Naive thymus-derived CD8-positive, alpha-beta T cell (primary cell): ENCODE measurements around the gene SNUPN. TPM values are rescaled to one million over a fixed set of nuclear protein-coding genes. Genes with fewer than 3 reads are reported as not detected.
A peak's percentile ranks its signal among the peaks of the same experiment; 100 is the strongest.

Experiments
- ATAC-seq, 2 donors: fragments of 150-1000 bp; cut with Tn5 transposase in 1 of 2; sonication (Bioruptor Pico), chemical (Tn5 transposase) in 1 of 2; 1 replicate in 1 of 2; 2 replicates in 1 of 2; pipeline ENCODE4 v1.10.0; 2021; ENCODE audit warnings: mild to moderate bottlenecking in 2 of 2, moderate library complexity in 2 of 2
- POLR2A ChIA-PET: fragments of 350-600 bp; sonication (Branson Sonifier 250); formaldehyde crosslinking; loops from one replicate; lab custom pipeline; 2021; ENCODE audit warnings: antibody characterized with exemption; lab: Charles Lee
- DNase-seq, 10 donors: peaks; one replicate each; pipeline versions ENCODE4 v3.0.0 to v3.0.0-alpha.2; 2020 to 2022
- H3K27ac Mint-ChIP-seq, 10 donors: one replicate each; pipeline ENCODE4 v1.8.0; 2020 to 2022; ENCODE audit warnings: mild to moderate bottlenecking in 10 of 10, mixed read lengths in 10 of 10, moderate library complexity in 4 of 10, inconsistent platforms in 1 of 10
- H3K27me3 Mint-ChIP-seq, 5 donors: one replicate each; pipeline ENCODE4 v1.8.0; 2021 to 2022; ENCODE audit warnings: mixed read lengths in 5 of 5
- H3K36me3 Mint-ChIP-seq, 3 donors: one replicate each; pipeline ENCODE4 v1.8.0; 2020 to 2022; ENCODE audit warnings: mixed read lengths in 3 of 3, mild to moderate bottlenecking in 2 of 3, inconsistent platforms in 1 of 3
- H3K4me1 Mint-ChIP-seq, 4 donors: one replicate each; pipeline ENCODE4 v1.8.0; 2021 to 2022; ENCODE audit warnings: mixed read lengths in 4 of 4
- H3K4me3 Mint-ChIP-seq, 10 donors: one replicate each; pipeline ENCODE4 v1.8.0; 2020 to 2022; ENCODE audit warnings: mild to moderate bottlenecking in 10 of 10, mixed read lengths in 10 of 10, moderate library complexity in 6 of 10, inconsistent platforms in 1 of 10
- H3K9me3 Mint-ChIP-seq, 9 donors: one replicate each; pipeline ENCODE4 v1.8.0; 2020 to 2022; ENCODE audit warnings: mixed read lengths in 9 of 9, mild to moderate bottlenecking in 3 of 9, inconsistent platforms in 1 of 9, moderate library complexity in 1 of 9
- polyA plus RNA-seq, 3 donors: library from polyadenylated mRNA; unstranded; fragments of 300-500 nt; fragmentation: Illumina TruSeq; gene quantifications; one replicate each; pipeline ENCODE4 v1.2.3, GENCODE V29; 2021
- total RNA-seq, 8 experiments: library from RNA in 2 of 8; stranded (reverse) in 2 of 8; gene quantifications; one replicate each; pipeline ENCODE4 v1.2.3 and lab custom pipeline; 2021 to 2026

Gene SNUPN
- total RNA-seq (10 to 100 TPM; 22.8 to 25.0 TPM), polyA plus RNA-seq (10 to 100 TPM; 20.1 to 33.7 (median 21.7) TPM), total RNA-seq (lab: John Stamatoyannopoulos, UW) (9.7 to 26.6 (median 13.1) reads per million in 6 experiments)

DNA sequence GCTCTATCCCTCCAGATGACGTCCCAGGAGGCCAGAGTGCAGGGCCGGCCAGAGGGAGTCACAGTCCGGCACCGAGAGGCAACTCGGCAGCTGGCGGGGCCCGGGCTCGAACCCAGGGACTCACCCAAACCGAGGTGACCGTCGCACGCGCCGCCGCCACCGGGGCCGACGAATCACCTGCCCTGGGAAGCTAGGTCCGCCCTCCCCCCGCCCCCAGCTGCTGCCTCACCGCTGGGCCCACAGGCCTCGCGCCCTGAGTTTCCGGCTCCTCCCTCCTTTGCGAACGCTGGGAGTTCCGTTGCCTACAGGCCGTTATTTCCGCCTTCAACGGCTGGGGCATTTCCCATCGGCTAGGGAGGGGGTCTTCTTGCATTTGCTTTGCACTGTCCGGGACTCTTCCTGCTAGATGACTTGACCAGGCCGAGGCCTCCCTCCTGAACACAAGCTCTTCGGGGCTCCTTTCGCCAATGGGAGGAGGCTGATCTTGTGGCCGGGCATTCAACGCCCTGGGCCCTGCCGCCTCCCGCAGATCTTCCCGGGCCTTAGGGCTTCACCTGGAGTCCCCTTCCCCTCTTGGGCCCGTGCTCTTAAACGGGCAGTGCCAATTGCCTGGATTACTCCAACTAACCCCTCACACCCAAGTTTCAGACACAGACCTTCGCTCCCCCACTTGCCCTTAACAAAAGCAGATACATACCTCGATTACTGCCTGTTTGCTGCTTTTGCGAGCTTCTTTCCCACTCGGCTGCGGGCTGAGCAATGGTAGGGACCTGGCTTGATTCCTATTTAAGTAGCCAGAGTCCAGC is at the start of gene SNUPN:
Gene SNUPN (minus strand): TSS at position 184 of the 806 bp plus-strand sequence. CDS start 4,674 bp downstream, outside the sequence.
- H3K27ac Mint-ChIP-seq: peak within 1 kb of the TSS; percentile 91 to 100 (median 98)
- POLR2A ChIA-PET: interaction anchor here (0.6 to 5.1 kb wide), 14 partner anchors 10 to 277 kb away, joined by 3 to 143 read pairs (median 8); partner anchors contain the start of genes IMP3, MAN2C1, PTPN9 and SIN3A
- no peaks in the 10 kb centered on the region for H3K27me3 Mint-ChIP-seq

DNA sequence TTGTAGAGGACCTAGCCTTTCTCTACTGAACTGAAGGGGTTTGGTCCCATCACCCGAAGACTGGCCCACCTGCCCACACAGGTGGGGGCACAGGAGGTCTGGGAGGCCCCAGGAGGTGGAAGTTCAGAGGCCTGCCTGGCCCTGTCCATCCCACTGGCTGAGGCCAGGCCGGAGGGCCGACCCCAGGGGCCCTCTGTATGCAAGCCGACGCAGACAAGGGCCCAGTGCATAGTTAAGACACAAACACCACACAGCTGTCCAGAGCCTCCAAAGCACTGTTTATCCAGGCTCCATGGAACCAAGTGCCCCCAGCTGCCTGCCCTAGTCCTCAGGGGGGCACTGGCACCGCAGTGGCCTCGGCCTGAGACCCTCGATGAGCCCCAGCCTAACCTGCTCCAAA is 48.8 kb upstream of the SNUPN start:
- ATAC-seq (no peak), DNase-seq (no peak)
- Mint-ChIP-seq H3K4me1 (no peaks in the 10 kb centered on the region), H3K9me3 (no peaks in the 10 kb centered on the region), H3K36me3 (no peaks in the 10 kb centered on the region), H3K27ac (peak overlapping the region in 1 of 10 donors; percentile 24), H3K27me3 (no peaks in the 10 kb centered on the region), H3K4me3 (no peak overlapping the region)
- POLR2A ChIA-PET: no interaction called here

More for the DNA sequence above, at the start of gene SNUPN:
- Mint-ChIP-seq H3K4me1 (peaks cover 16 to 39% (median 32%) of the 10 kb centered on the region in 4 donors), H3K36me3 (peaks cover 0 to 10% (median 0%) of the 10 kb centered on the region in 3 donors), H3K9me3 (no peaks in the 10 kb centered on the region), H3K4me3 (peak within 1 kb of the TSS; percentile 90 to 100 (median 96))
- peak; percentile 83 to 96 (median 90) for DNase-seq
- peak; percentile 89 to 92 for ATAC-seq

DNA sequence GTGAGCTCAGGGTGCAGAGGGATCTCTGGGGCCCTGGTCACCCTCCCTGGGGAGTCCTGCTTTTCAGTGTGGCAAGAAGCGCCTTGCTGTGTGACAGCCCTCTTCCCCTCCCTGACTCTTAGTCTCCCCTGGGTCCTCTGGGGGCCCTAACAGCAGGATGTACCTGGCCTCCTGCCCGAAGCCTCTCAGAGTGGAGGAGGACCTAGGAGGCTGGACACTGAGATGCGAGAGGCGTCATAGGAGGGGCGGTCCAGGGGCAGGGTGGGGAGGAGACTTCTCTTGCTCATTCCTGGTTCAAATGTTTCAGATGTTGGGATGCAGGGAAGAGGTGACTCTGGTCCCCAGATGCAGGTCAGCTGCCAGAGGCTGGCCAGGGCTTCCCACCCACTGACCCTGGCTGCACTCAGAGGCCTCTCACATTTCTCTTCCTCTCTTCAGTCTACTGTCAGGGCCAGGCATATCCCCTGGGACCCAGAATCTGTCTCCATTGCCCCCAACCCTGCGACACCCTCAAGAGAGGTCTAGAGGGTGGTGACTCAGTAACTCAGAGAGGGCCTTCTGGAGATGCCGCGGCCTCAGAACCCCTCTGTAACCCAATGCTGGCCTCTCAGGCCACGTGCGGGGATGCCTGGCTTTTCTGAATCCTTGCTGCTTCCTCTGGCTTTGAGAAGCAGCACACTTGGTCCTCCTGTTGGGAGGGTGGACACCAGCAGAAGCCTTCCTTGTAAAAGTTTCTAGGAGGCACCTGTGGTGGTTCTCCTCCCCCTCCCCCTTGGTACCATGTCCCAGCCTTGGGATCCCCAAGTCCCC is 48.1 kb upstream of the SNUPN start:
- POLR2A ChIA-PET: no interaction called here
- Mint-ChIP-seq H3K27ac (peak overlapping the region in 1 of 10 donors; percentile 24), H3K36me3 (no peaks in the 10 kb centered on the region), H3K4me3 (no peak overlapping the region), H3K27me3 (no peaks in the 10 kb centered on the region), H3K9me3 (no peaks in the 10 kb centered on the region), H3K4me1 (no peaks in the 10 kb centered on the region)
- ATAC-seq (no peak), DNase-seq (no peak)

DNA sequence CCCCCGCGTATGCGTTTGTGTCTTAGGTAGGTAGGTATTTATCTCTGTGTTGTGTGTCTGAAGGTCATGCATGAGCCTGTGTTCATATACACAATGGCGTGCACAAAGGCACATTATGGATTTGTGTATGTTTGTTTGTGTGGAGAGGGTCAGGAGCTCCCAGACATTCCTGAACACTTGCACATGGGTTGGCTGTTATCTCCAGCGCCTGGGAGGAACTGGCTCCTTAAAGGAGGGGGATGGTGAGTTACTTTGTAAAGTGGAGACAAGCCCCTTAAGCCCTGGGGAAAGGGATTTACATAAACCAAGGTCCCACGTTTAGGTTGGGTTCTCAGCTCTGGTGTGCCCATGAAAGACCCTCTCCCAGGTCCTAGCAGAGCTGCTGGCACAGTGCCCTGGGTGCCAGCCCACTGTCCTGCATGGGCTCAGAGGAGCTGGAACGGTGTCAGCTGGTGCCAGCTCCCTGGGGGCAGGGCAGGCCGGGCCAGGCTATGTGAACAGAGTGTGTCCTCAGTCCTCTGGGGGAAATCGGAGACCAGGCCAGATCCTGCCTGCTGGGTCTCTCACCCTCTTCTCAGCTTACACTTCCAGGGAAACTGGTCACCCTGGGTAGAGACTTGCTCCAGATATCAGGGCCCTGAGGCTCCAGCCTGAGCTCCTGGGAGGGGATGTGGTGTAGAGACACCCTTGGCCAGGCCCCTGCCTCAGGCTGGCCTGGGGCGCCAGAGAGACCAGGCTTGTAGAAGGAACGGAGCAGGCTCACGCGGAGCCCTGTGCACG is 47.3 kb upstream of the SNUPN start:
- ATAC-seq: no peak
- H3K4me1 Mint-ChIP-seq: no peaks in the 10 kb centered on the region
- no peaks in the 10 kb centered on the region for H3K27me3 Mint-ChIP-seq
- no peaks in the 10 kb centered on the region for H3K36me3 Mint-ChIP-seq
- DNase-seq: no peak
- H3K4me3 Mint-ChIP-seq: no peak overlapping the region
- H3K9me3 Mint-ChIP-seq: no peaks in the 10 kb centered on the region
- H3K27ac Mint-ChIP-seq: no peak overlapping the region
- POLR2A ChIA-PET: interaction anchor here (0.6 kb wide), 1 partner anchor 68 kb away, joined by 4 read pairs; no protein-coding TSS in a partner anchor

DNA sequence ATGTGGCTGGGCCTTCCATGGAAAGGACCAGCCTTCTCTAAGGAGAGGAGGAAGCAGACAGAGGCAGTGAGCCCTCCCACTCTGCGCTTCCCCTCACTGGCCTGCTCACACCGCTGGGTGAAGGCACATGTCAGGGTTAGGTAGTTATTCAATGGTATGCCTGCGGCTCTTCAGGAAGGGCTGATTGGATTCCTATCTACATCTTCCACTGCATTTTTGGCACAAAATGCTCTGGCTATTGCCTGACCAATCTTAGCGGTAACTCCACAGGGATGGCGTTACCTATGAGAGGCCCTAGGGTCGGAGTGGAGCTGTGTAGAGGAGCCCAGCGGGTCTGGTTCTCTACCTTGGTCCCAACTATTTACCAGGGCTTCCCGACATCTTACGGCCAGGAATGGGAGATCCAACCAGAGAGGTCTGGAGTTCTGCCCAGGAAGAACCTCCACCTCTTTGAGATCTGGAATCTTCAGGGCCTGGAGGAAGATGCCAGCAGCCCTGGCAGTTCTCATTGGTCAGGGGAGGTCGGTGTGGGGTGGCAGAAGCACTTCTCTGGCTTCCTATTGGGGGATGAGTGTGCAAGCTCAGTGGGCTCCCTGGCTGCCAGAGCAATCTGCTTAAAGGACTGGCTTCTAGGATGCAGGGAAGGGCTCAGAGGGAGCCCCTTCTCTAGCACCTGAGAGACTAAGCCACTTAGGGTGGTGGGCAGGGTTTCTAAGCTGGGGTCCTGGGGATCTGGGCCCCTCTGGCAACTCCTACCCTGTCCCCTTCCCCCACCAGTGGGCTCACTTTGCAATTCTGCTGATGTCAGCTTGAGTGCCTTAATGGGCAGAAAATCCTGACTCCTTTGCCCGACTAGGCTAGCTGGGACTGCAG is 46.4 kb upstream of the SNUPN start:
- ATAC-seq (no peak), DNase-seq (no peak)
- H3K4me1 Mint-ChIP-seq: no peaks in the 10 kb centered on the region
- POLR2A ChIA-PET: no interaction called here
- no peak overlapping the region for H3K4me3 Mint-ChIP-seq
- H3K9me3 Mint-ChIP-seq: no peaks in the 10 kb centered on the region
- peak overlapping the region in 2 of 10 donors; percentile 52 to 60 for H3K27ac Mint-ChIP-seq
- H3K36me3 Mint-ChIP-seq: no peaks in the 10 kb centered on the region
- no peaks in the 10 kb centered on the region for H3K27me3 Mint-ChIP-seq

DNA sequence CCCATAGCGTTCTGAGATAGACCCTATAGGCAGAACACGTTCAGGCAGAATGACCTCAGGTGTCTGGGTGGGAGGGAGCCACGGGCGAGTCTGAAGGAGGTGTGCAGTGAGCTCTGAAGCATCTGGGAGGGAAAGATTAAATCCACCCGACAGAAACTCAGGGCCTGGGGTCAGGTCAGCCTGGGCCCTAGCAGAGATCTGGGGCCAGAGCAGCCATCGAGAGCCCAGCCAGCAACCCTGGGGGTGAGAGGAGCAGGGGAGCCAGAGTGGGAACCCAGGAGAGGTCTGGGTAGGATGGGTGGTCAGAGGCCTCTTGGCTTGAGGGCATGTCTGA is 44.3 kb upstream of the SNUPN start:
- DNase-seq (no peak), ATAC-seq (no peak)
- Mint-ChIP-seq H3K4me3 (no peak overlapping the region), H3K9me3 (no peaks in the 10 kb centered on the region), H3K36me3 (no peaks in the 10 kb centered on the region), H3K4me1 (no peaks in the 10 kb centered on the region), H3K27me3 (peaks cover 0 to 2% (median 0%) of the 10 kb centered on the region in 5 donors), H3K27ac (no peak overlapping the region)
- POLR2A ChIA-PET: no interaction called here

DNA sequence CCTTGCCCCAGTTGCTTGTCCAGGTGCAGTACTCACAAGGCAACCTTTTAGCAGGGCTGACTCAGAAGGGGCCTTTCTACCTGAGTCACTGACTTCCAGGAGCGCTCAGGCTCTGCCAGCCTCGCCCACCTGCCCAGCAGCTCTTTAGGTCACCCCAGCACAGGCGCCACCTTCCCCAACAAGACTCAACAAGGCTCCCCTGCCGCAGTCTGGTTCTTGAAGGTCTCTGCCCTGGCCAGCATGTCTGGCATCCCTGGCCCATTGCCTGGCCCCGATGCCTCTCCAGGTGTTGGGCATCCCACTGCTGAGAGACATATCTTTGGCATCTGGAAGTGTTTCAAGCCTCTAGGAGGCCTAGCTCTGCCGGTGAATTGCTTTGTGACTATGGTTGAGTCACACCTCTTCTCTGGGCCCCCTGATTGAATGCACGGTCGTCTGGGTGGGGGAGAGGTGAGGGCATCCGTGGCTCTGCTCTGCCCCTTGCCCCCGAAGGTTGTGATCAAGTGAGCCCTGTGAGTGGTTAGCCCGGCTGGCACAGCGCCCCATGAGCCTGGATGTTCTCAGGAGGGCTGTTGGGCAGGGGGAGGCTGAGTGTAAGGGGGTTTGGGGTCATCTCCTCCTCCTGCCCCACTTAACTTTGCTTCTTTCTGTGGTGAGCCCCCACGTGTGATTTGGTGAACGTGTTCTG is 43.8 kb upstream of the SNUPN start:
- H3K27ac Mint-ChIP-seq: no peak overlapping the region

DNA sequence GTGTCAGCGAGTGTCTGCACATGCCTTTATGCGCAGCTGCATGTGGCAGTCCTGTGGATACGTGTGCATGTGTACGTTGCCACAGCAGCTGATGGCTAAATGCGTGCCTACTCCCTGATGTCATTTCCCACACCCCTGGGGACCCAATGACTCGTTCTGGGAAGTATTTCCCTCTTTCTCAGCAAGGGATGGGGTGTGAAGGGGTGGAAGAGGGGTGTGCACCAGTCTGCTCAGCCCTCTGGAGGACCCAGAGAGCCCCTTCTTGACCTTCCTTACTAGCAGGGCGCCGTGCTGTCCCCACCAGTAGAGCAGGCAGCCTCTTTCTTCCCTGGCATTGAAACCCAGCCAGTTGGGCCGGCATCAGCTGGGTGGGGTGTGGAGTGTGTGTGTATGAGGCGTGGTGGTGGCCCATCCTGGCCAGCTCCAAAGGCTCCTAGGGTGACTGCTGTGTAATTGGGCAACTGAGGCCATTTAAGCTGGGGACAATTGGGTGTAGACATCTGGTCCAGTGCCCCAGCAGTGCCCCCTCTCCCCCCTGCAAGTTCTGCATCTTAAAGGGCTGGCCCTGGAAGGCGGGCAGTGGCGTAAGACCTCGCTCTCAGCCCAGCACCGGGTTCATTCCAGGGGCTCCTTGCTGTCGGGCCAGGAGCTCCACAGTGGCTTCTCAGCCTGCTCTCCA is 41.4 kb upstream of the SNUPN start:
- no peak for ATAC-seq
- Mint-ChIP-seq H3K27ac (no peak overlapping the region), H3K4me3 (no peak overlapping the region), H3K9me3 (no peaks in the 10 kb centered on the region), H3K4me1 (no peaks in the 10 kb centered on the region), H3K27me3 (peaks cover 0 to 2% (median 0%) of the 10 kb centered on the region in 5 donors), H3K36me3 (no peaks in the 10 kb centered on the region)
- POLR2A ChIA-PET: interaction anchor here (1.2 kb wide), 1 partner anchor 10 kb away, joined by 3 read pairs; no protein-coding TSS in a partner anchor
- DNase-seq: no peak

More for the DNA sequence above, 43.8 kb upstream of the SNUPN start:
- DNase-seq (no peak), ATAC-seq (no peak)
- Mint-ChIP-seq H3K4me3 (no peak overlapping the region), H3K27me3 (peaks cover 0 to 2% (median 0%) of the 10 kb centered on the region in 5 donors), H3K36me3 (no peaks in the 10 kb centered on the region), H3K4me1 (no peaks in the 10 kb centered on the region), H3K9me3 (no peaks in the 10 kb centered on the region)
- POLR2A ChIA-PET: no interaction called here

DNA sequence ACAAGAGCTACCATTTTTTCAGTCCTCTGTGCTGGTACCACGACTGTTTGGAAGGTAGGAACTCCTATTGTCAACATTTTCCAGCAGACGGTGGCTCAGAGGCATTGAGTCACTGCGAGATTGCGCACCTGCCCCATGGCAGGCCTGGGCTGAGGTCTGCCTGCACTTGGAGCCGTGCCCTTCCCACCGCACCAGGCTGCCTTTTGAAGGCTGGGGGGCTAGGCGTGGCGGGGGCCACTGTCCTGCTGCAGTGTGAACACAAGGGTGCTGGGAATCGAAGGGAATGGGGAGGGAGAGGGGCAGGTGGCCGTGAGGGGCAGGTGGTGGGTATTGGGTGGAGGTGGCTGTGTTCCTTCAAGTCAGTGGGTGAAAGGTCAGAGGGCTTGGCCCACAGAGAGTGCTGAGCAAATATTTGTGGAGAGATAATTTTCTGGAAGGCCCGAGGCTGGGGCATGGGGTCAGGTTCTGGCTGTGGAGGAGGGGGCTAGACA is 38.5 kb upstream of the SNUPN start:
- H3K4me3 Mint-ChIP-seq: no peak overlapping the region
- no peaks in the 10 kb centered on the region for H3K9me3 Mint-ChIP-seq
- peak overlapping the region in 1 of 10 donors; percentile 21 for H3K27ac Mint-ChIP-seq
- no peaks in the 10 kb centered on the region for H3K36me3 Mint-ChIP-seq
- H3K4me1 Mint-ChIP-seq: no peaks in the 10 kb centered on the region
- H3K27me3 Mint-ChIP-seq: peaks cover 0 to 2% (median 0%) of the 10 kb centered on the region in 5 donors
- POLR2A ChIA-PET: no interaction called here
- DNase-seq (no peak), ATAC-seq (no peak)

DNA sequence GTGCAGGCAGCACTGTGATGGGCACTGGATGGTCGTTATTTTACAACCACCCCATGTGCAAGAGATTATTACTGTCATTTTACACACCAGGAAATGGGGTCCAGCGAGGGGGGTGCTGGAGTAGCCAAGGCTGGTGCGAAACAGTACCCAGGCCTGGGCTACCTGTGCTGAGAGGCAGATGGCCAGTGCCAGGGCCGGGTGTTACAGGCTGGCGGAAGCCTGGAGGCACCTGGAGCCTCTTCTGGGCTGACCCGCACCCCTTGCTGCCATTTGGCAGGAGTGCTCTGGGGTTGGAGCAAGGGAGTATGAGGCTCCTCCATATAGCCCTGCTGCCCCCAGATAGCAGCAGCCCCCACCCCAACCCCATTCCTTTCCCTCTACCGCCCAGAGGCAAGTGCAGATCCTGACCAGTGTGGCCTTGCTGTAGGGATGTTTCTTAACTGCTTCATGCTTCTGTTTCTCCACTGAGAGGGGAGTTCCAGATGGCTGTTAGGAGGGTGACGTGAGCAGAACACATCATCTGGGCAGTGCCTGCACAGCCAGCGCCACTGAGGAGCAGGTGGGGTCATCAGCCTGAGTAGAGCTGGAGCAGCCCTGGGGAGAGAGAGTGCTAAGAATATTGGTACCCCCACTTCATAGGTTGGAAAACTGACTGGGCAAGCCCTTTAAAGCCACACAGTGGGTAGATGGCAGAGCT is 37.4 kb upstream of the SNUPN start:
- no peaks in the 10 kb centered on the region for H3K4me1 Mint-ChIP-seq
- no peaks in the 10 kb centered on the region for H3K9me3 Mint-ChIP-seq
- H3K4me3 Mint-ChIP-seq: no peak overlapping the region
- POLR2A ChIA-PET: no interaction called here
- H3K27ac Mint-ChIP-seq: no peak overlapping the region
- ATAC-seq (no peak), DNase-seq (no peak)
- H3K36me3 Mint-ChIP-seq: no peaks in the 10 kb centered on the region
- peaks cover 0 to 2% (median 0%) of the 10 kb centered on the region in 5 donors for H3K27me3 Mint-ChIP-seq
